Measurements from ENCODE around the gene PABPC3.

DNA sequence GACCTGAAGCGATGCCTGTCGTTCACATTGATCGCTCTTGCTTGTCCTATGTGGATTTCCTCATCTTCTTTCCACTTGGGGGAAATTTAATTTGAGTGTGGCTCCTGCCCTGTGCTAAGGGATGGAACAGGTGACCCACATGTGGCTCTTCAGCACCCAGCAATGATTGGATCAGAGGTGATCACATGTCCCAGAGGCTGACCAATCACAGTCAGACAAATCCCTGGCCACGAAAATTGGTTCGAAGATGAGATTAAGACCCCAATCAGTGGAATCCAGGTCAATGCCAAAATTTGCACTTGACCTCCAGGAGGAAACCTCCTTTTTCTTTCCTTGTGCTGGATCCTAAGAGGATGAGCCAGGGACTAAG, 52.5 kb downstream of the PABPC3 start:
- TF ChIP-seq CTCF (IDR thresholded peaks at IDR 0.05 in 8 of 11, conservative IDR thresholded peaks at IDR 0.05 in 3 of 11) (no peak), POLR2AphosphoS5 (IDR thresholded peaks at IDR 0.05) (no peak)

Data from spleen (tissue), 7 donors.